NCI-H748 treated with DMSO at 0.1 percent for 48 hours (cell line): ENCODE data around the gene ALDH4A1.

Source experiments
- DNase-seq: peaks from one replicate; lab custom pipeline; 2025; lab: John Stamatoyannopoulos, UW

The ALDH4A1 gene

GRCh38 chr1:18922848-18923755 lies 20.7 kb upstream of the ALDH4A1 start:
- no peak for DNase-seq

GRCh38 chr1:18922319-18922726 lies 20.0 kb upstream of the ALDH4A1 start:
- DNase-seq, result no peak

DNA sequence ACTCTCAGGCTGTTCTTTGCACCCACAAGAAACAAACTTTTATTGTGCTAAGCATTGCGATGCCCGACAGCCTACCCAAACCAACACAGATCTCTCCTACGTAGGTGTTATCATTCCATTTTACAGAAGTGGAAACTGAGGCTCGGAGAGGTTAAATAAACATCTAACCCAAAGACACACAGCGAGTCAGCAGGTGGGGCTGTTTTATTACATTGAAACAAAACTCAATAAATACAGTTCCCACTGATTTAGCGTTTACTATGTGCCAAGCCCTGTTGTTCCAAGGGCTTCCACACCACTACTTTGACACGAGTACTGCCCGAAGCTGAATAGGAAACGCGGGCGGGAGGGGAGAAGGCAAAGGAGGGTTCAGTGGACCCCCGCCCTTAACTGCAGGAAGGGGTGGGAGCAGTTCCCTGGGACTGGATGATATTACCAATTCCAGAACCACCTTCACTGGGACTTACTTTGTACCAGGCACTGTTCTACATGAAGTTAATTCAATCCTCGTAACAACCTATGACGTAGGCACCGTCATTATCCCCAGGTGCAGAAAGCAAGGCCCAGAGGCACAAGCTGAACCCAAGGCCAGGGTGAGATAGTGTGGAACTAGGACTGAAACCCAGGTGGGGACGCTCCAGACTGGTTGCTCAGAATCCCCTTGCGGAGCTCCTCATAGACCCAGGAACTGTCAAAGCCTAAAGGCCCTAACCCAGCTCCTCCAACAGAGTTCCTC lies 19.3 kb upstream of the ALDH4A1 start:
- no peak for DNase-seq

- no peak for DNase-seq
Observed at GRCh38 chr1:18920931-18921330, 18.6 kb upstream of the ALDH4A1 start.

DNA sequence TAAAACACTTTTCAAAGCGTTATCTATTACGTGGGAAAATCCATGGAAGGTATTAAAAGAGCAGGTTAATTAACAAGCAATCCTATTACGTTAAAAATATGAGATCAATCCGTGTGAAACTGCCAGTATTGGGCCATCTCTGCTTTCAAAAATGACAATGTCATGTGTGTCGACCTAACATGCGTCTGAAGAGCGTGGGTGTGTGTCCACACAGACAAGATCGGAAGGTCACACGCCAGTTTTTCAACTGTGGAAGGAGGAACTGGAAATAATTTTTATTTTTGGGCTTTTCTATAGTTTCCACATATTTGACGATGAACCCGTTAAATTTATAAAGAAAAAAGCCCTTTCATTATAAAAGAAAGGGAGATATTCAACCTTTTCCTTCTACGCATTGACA lies 17.6 kb upstream of the ALDH4A1 start:
- no peak for DNase-seq

GRCh38 chr1:18919197-18919905 lies 17.0 kb upstream of the ALDH4A1 start:
- DNase-seq, result no peak

GRCh38 chr1:18918417-18918816 lies 16.1 kb upstream of the ALDH4A1 start:
- DNase-seq, result no peak

GRCh38 chr1:18917071-18917799 lies 14.9 kb upstream of the ALDH4A1 start:
- DNase-seq, result no peak

DNA sequence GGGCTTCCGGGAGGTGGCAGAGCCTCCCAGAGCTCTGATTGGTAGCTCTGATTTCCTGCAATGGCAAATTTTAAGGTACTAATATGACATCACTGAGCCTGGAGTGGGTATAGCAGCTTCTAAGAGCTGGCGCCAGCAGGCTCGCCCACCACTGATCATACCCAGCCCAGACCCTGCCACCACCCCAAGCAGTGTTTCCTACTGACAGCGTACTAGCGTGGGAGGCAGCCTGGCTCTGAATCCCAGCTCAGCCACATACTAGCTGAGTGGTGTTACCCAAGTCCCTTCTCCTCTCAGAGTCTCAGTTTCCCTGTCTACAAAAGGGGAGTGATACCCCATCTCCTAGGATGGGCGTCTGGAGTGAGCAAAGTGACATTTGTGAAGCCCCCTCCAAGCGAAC lies 13.0 kb upstream of the ALDH4A1 start:
- no peak for DNase-seq

DNA sequence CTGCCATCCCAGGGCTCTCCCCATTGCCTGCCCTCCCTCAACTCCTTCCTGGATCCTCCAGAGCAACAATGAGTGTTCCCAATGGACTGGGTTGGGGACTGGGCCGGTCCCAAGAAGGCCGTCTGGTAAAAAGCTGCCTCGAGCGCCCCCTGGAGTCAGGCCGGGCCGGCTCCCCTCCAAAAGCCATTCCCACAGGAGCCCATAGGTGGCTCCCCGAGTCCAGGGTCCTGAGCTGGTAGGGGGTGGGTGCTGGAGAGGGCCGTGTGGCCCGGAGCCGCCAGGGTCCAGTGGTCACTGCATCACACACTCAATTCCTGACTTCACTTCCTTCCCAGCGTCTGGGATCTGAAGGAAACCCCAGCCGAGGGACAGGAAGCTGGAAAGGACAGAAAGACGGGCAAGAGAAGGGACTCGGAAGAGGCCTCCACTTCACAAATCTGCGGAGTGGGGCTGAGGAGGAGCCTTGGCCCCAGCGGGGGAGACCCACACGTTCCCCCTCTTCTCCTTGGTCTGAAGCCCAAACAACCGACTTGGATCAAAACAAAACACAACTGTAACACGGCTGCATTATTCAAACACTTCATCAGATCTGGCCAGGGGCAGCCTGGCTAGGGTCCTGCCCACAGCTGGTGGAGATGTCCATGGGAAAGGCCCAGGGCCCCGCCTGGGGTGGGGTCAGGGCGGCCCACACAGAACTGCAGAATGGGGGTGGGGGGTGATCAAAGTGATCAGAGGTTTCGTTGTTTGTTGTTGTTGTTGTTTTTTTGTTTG lies 10.9 kb upstream of the ALDH4A1 start:
- DNase-seq, result peak; percentile 6

DNA sequence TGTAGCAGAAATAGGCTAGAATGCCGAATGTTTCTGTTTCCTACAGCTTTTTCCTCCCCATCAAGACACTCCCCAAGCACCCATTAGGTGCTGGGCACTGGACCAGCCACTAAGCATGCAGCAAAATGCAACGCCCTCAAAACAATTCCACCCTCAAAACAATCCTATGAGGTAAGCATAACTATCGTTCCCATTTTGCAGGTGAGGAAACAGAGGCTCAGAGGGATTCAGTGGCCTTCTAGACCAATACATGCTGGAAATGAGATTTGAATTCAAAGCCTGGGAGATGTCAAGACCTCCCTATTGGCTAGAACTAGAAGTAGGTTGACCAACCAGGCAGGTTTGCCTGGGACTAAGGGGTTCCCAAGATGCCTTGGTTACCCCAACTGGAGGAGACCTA lies 10.2 kb upstream of the ALDH4A1 start:
- DNase-seq, result no peak

DNA sequence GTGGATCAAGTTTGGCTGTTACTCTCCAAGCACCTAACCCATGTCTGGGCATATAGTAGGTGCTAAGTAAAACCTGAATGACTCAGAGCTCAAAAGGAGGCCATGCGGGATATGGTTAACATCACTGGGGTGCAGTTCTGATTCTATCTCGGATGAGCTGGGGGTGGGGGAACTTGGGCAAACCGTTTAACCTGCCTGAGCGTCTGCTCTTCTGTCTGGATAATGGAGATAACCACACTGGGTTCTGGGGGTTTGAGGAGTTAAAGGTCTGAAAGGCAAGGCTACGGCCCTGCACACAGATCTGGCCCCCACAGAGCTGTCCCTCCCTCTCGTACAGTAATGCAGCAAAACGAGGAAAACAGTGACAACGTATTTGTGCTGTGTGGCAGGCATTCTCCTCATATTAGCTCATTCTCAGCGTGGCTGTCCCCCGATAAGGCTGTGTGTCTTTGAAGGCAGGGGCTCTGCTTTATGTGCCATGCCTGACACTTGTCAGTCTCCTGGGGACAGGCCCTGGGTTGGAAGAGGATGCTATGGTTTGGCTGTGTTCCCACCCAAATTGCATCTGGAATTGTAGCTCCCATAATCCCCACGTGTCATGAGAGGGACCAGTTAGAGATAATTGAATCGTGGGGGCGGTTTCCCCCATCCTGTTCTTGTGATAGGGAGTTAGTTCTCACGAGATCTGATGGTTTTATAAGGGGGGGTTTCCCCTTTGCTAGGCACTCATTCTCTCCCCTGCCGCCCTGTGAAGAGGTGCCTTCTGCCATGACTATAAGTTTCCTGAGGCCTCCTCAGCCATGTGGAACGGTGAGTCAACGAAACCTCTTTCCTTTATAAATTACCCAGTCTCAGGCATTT lies 6.8 kb upstream of the ALDH4A1 start:
- DNase-seq, result no peak

GRCh38 chr1:18907917-18908845 lies 5.8 kb upstream of the ALDH4A1 start:
- no peak for DNase-seq

DNA sequence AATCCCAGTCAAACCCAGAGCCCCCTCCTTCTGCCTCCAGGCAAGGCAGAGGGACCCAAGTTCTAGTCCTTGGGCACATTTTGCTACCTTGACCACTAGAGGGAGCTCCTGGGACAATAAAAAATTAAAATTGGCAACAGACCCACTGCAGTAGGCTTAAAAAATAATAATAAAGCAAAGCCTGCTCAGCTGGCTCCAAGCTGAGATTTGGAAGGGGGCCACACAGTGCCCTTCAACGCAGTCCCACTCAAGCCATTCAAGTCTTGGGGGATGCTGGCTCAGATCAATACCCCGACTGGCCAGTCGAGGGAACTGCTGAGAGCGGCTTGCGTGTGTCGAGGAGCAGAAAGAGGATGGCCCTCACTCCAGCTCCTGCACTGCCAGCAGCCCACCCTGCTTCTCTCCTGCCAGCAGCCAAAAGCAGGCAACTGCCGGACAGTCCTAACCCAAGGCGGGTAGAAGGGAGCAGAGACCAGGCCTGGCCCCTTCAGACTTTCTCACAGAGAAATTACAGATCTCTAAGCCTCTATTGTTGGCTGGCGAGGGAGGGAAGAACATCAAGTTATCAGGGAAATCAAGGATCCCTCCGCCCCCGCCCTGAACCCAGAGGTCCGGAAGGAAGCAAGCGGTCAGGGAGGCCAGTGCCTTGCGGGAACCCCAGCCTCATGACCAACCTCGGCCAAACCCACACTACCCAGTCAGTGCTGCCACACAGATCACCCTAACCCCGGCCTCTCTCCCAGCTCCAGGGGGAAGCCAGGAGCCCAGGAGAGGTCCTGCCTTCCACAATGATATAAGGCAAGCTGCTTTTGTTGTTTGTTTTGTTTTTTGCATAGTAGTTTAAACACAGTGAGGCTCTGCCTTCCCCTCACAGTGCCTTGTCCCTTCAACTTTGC lies 4.9 kb upstream of the ALDH4A1 start:
- no peak for DNase-seq

GRCh38 chr1:18903291-18903756 lies 969 bp upstream of the ALDH4A1 start:
- DNase-seq, result no peak

- no peak for DNase-seq
Observed at GRCh38 chr1:18901952-18902522, 318 bp downstream of the ALDH4A1 start.

- DNase-seq, result no peak
Observed at GRCh38 chr1:18901147-18901951, 1.0 kb downstream of the ALDH4A1 start.
